ENCODE results near the gene PRR29.

- no peak for TF ChIP-seq CTCF (IDR thresholded peaks at IDR 0.05)
- no peak for TF ChIP-seq POLR2AphosphoS5 (IDR thresholded peaks at IDR 0.05)
Observed at GRCh38 chr17:64053101-64053500, 55.0 kb downstream of the PRR29 start.
